H9 (cell line): ENCODE data around the gene GPC6. TPM values are rescaled to one million over a fixed set of nuclear protein-coding genes. Genes with fewer than 3 reads are reported as not detected.

Experiments
- DNase-seq: peaks from one replicate; pipeline ENCODE4 v3.0.0-alpha.2; 2017
- H2AFZ ChIP-seq: one replicate; pipeline ENCODE4 v1.6.1; 2013; ENCODE audit warnings: mild to moderate bottlenecking, low read length, control low read depth, moderate library complexity
- H2AK5ac ChIP-seq: 2 replicates; pipeline ENCODE4 v1.6.1; 2013; ENCODE audit warnings: low read length, control low read depth, mixed read lengths; ENCODE audit not compliant: insufficient read length
- H2BK120ac ChIP-seq: one replicate; pipeline ENCODE4 v1.6.1; 2013; ENCODE audit warnings: low read depth, mild to moderate bottlenecking, low read length, control low read depth, inconsistent platforms; ENCODE audit not compliant: poor library complexity, severe bottlenecking
- H2BK12ac ChIP-seq: 2 replicates; pipeline ENCODE4 v1.6.1; 2013; ENCODE audit warnings: low read length, control low read depth, mixed read lengths, low read depth; ENCODE audit not compliant: insufficient read length
- H2BK15ac ChIP-seq: 2 replicates; pipeline ENCODE4 v1.6.1; 2013; ENCODE audit warnings: low read depth, low read length, control low read depth
- H2BK20ac ChIP-seq: one replicate; pipeline ENCODE4 v1.6.1; 2013; ENCODE audit warnings: low read depth, mild to moderate bottlenecking, low read length, control low read depth, inconsistent platforms; ENCODE audit not compliant: poor library complexity, severe bottlenecking
- H2BK5ac ChIP-seq: 2 replicates; pipeline ENCODE4 v1.6.1; 2013; ENCODE audit warnings: low read length, control low read depth, mixed read lengths; ENCODE audit not compliant: insufficient read length
- H3K14ac ChIP-seq: 2 replicates; pipeline ENCODE4 v1.6.1; 2013; ENCODE audit warnings: low read length, control low read depth; ENCODE audit not compliant: insufficient read depth
- H3K18ac ChIP-seq: 2 replicates; pipeline ENCODE4 v1.6.1; 2013; ENCODE audit warnings: low read depth, mild to moderate bottlenecking, mixed read lengths, low read length, control low read depth; ENCODE audit not compliant: insufficient read length
- H3K23ac ChIP-seq: 2 replicates; pipeline ENCODE4 v1.6.1; 2013; ENCODE audit warnings: low read length, control low read depth, mixed read lengths, low read depth; ENCODE audit not compliant: insufficient read length
- H3K23me2 ChIP-seq: 2 replicates; pipeline ENCODE4 v1.6.1; 2013; ENCODE audit warnings: low read depth, mild to moderate bottlenecking, mixed read lengths, low read length, control low read depth; ENCODE audit not compliant: insufficient read length, poor library complexity, severe bottlenecking
- H3K27ac ChIP-seq: 2 replicates; pipeline ENCODE4 v1.5.1; 2013; ENCODE audit warnings: low read length, control low read depth, mixed read lengths, low read depth; ENCODE audit not compliant: insufficient read length
- H3K27me3 ChIP-seq: 2 replicates; pipeline ENCODE4 v1.6.1; 2013; ENCODE audit warnings: low read length, control low read depth, inconsistent platforms; ENCODE audit not compliant: insufficient read depth
- H3K4ac ChIP-seq: 2 replicates; pipeline ENCODE4 v1.6.1; 2013; ENCODE audit warnings: low read depth, mild to moderate bottlenecking, control low read depth, inconsistent platforms, low read length, moderate library complexity
- H3K4me1 ChIP-seq: 2 replicates; pipeline ENCODE4 v1.6.1; 2013; ENCODE audit warnings: low read length, control low read depth, inconsistent platforms; ENCODE audit not compliant: insufficient read depth
- H3K4me2 ChIP-seq: 2 replicates; pipeline ENCODE4 v1.6.1; 2013; ENCODE audit warnings: low read length, control low read depth, mixed read lengths; ENCODE audit not compliant: insufficient read length, insufficient read depth
- H3K56ac ChIP-seq: 2 replicates; pipeline ENCODE4 v1.6.1; 2013; ENCODE audit warnings: low read depth, mild to moderate bottlenecking, mixed read lengths, low read length, control low read depth; ENCODE audit not compliant: insufficient read length
- H3K79me1 ChIP-seq: 2 replicates; pipeline ENCODE4 v1.6.1; 2013; ENCODE audit warnings: low read depth, mild to moderate bottlenecking, moderate library complexity, low read length, control low read depth, inconsistent platforms; ENCODE audit not compliant: insufficient read depth, poor library complexity, severe bottlenecking
- H3K79me2 ChIP-seq: 2 replicates; pipeline ENCODE4 v1.6.1; 2013; ENCODE audit warnings: low read length, control low read depth, inconsistent platforms; ENCODE audit not compliant: insufficient read depth
- H3K9ac ChIP-seq: 2 replicates; pipeline ENCODE4 v1.6.1; 2013; ENCODE audit warnings: low read length, control low read depth, mixed read lengths; ENCODE audit not compliant: insufficient read length; ENCODE audit errors: extremely low read depth
- H3K9me3 ChIP-seq: one replicate; pipeline ENCODE4 v1.6.1; 2013; ENCODE audit warnings: low read depth, low read length, inconsistent platforms; ENCODE audit not compliant: control insufficient read depth
- H3T11ph ChIP-seq: one replicate; pipeline ENCODE4 v1.6.1; 2013; ENCODE audit warnings: mild to moderate bottlenecking, low read length, control low read depth, inconsistent platforms
- H4K20me1 ChIP-seq: one replicate; pipeline ENCODE4 v1.6.1; 2013; ENCODE audit not compliant: control insufficient read depth, insufficient read length, insufficient read depth
- H4K5ac ChIP-seq: 2 replicates; pipeline ENCODE4 v1.6.1; 2013; ENCODE audit warnings: low read depth, mild to moderate bottlenecking, mixed read lengths, low read length, control low read depth; ENCODE audit not compliant: insufficient read length
- H4K8ac ChIP-seq: replicated peaks from 2 replicates; pipeline ENCODE4 v1.6.1; 2013; ENCODE audit warnings: low read length, control low read depth, mixed read lengths, low read depth; ENCODE audit not compliant: insufficient read length
- H4K91ac ChIP-seq: 2 replicates; pipeline ENCODE4 v1.6.1; 2013; ENCODE audit warnings: low read depth, mild to moderate bottlenecking, moderate library complexity, mixed read lengths, low read length, control low read depth; ENCODE audit not compliant: insufficient read length
- H3K27ac Mint-ChIP-seq, 3 experiments: 2 replicates in 2 of 3; 3 replicates in 1 of 3; pipeline ENCODE4 v1.8.0; 2020 to 2021; ENCODE audit warnings: mixed read lengths in 3 of 3, mild to moderate bottlenecking in 1 of 3, moderate library complexity in 1 of 3
- H3K27me3 Mint-ChIP-seq: 2 replicates; pipeline ENCODE4 v1.8.0; 2021; ENCODE audit warnings: low read depth, mild to moderate bottlenecking, moderate library complexity, mixed read lengths
- H3K36me3 Mint-ChIP-seq, 3 experiments: 2 replicates in 2 of 3; 3 replicates in 1 of 3; pipeline ENCODE4 v1.8.0; 2020 to 2021; ENCODE audit warnings: low read depth in 3 of 3, mixed read lengths in 3 of 3; ENCODE audit not compliant: insufficient read depth in 1 of 3
- H3K4me1 Mint-ChIP-seq, 2 experiments: 2 replicates each; pipeline ENCODE4 v1.8.0; 2020; ENCODE audit warnings: mixed read lengths in 2 of 2
- H3K4me3 Mint-ChIP-seq, 2 experiments: 2 replicates in 1 of 2; 3 replicates in 1 of 2; pipeline ENCODE4 v1.8.0; 2020 to 2021; ENCODE audit warnings: mild to moderate bottlenecking in 2 of 2, mixed read lengths in 2 of 2, moderate library complexity in 1 of 2
- H3K9me3 Mint-ChIP-seq, 2 experiments: 2 replicates in 1 of 2; 3 replicates in 1 of 2; pipeline ENCODE4 v1.8.0; 2020; ENCODE audit warnings: mild to moderate bottlenecking in 2 of 2, mixed read lengths in 2 of 2, moderate library complexity in 1 of 2
- CTCF ChIP-seq: fragments of 200-600 bp; sonication (generic); conservative IDR thresholded peaks from 3 replicates; pipeline ENCODE4 v1.8.0; 2021; ENCODE audit warnings: antibody characterized with exemption, mild to moderate bottlenecking
- WGBS: extraction: QIAGEN DNeasy Blood & Tissue Kit; methylation state at CpG from one replicate; pipeline ENCODE4 v1.1.7; 2013; ENCODE audit warnings: missing lambda C conversion rate, low lambda C conversion rate, mixed read lengths; ENCODE audit not compliant: insufficient read length; ENCODE audit errors: extremely low coverage; 5-methylcytosine and 5-hydroxymethylcytosine counted together
- total RNA-seq: library from RNA; stranded (reverse); gene quantifications from 2 replicates; pipeline ENCODE4 v1.2.1, GENCODE V29; 2021

The GPC6 gene
- total RNA-seq, 1 experiment from 2014 or later, result 15.6 TPM

- Histone ChIP-seq H3K79me1 (no peaks in the 10 kb centered on the region), H3K14ac (no peak overlapping the region), H3K4me1 (peaks cover 9% of the 10 kb centered on the region; the same call in 1 of the 2 replicates), H4K20me1 (no peaks in the 10 kb centered on the region), H3K79me2 (no peaks in the 10 kb centered on the region), H2BK20ac (no peak overlapping the region), H2BK120ac (no peak overlapping the region), H2BK5ac (no peak overlapping the region), H3K9me3 (no peaks in the 10 kb centered on the region), H3K18ac (no peak overlapping the region), H4K5ac (no peak overlapping the region), H2BK15ac (no peak overlapping the region), H3K23me2 (no peaks in the 10 kb centered on the region), H2BK12ac (no peak overlapping the region), H3K4ac (no peak overlapping the region), H3K56ac (no peak overlapping the region), H3K4me2 (no peak overlapping the region), H3T11ph (no peak overlapping the region), H3K23ac (no peak overlapping the region), H3K27me3 (no peaks in the 10 kb centered on the region), H3K27ac (no peak overlapping the region), H2AFZ (no peak overlapping the region), H3K9ac (no peak overlapping the region), H4K91ac (no peak overlapping the region), H2AK5ac (no peak overlapping the region), H4K8ac (no peak overlapping the region)
- Mint-ChIP-seq H3K4me3 (no peak overlapping the region), H3K36me3 (no peaks in the 10 kb centered on the region), H3K9me3 (no peaks in the 10 kb centered on the region), H3K27me3 (no peaks in the 10 kb centered on the region), H3K27ac (no peak overlapping the region), H3K4me1 (peaks cover 55 to 58% of the 10 kb centered on the region in 2 experiments)
- WGBS, result no CpG with 5 or more reads among the region's 2 CpGs
- no peak for TF ChIP-seq CTCF
- DNase-seq, result no peak
Observed at GRCh38 chr13:93521307-93521706, 294.7 kb downstream of the GPC6 start.
